CD4-positive, CD25-positive, alpha-beta regulatory T cell (primary cell): ENCODE measurements around the gene MADD. TPM values are rescaled to one million over a fixed set of nuclear protein-coding genes. Genes with fewer than 3 reads are reported as not detected.

ENCODE experiments used
- ATAC-seq, 2 donors: fragments of 150-1000 bp; cut with Tn5 transposase; one replicate each; pipeline ENCODE4 v1.10.0; 2021; ENCODE audit warnings: low read depth in 2 of 2, moderate number of reproducible peaks in 2 of 2, moderate library complexity in 1 of 2
- DNase-seq, 3 donors: peaks; one replicate each; pipeline versions ENCODE4 v3.0.0 to v3.0.0-alpha.2; 2012 to 2022; ENCODE audit warnings: mixed read lengths in 1 of 3
- H3K27ac ChIP-seq: one replicate; pipeline ENCODE4 v1.7.0; 2013; ENCODE audit warnings: mild to moderate bottlenecking, low read length; ENCODE audit not compliant: insufficient read depth, poor library complexity, severe bottlenecking
- H3K27me3 ChIP-seq: one replicate; pipeline ENCODE4 v1.7.0; 2013; ENCODE audit warnings: low read length; ENCODE audit not compliant: control insufficient read depth, insufficient read depth
- H3K36me3 ChIP-seq: one replicate; pipeline ENCODE4 v1.7.0; 2013; ENCODE audit warnings: mild to moderate bottlenecking, low read length, moderate library complexity; ENCODE audit not compliant: control insufficient read depth, insufficient read depth
- H3K4me1 ChIP-seq: 2 replicates; pipeline ENCODE4 v1.7.0; 2013; ENCODE audit warnings: mild to moderate bottlenecking, low read length; ENCODE audit not compliant: insufficient read depth, control insufficient read depth, poor library complexity, severe bottlenecking
- H3K4me3 ChIP-seq: one replicate; pipeline ENCODE4 v1.7.0; 2013; ENCODE audit warnings: low read depth, mild to moderate bottlenecking, low read length, moderate library complexity
- H3K9me3 ChIP-seq, 2 experiments: 1 replicate in 1 of 2; 2 replicates in 1 of 2; pipeline ENCODE4 v1.7.0; 2013; ENCODE audit warnings: low read length in 2 of 2, mild to moderate bottlenecking in 1 of 2, moderate library complexity in 1 of 2; ENCODE audit not compliant: control insufficient read depth in 2 of 2
- H3K27ac Mint-ChIP-seq, 3 donors: one replicate each; pipeline ENCODE4 v1.8.0; 2020 to 2022; ENCODE audit warnings: mild to moderate bottlenecking in 3 of 3, mixed read lengths in 3 of 3, moderate library complexity in 2 of 3
- H3K27me3 Mint-ChIP-seq: one replicate; pipeline ENCODE4 v1.8.0; 2022; ENCODE audit warnings: mild to moderate bottlenecking, mixed read lengths
- H3K36me3 Mint-ChIP-seq: one replicate; pipeline ENCODE4 v1.8.0; 2020; ENCODE audit warnings: mixed read lengths
- H3K4me1 Mint-ChIP-seq, 4 donors: one replicate each; pipeline ENCODE4 v1.8.0; 2020 to 2022; ENCODE audit warnings: mixed read lengths in 4 of 4, mild to moderate bottlenecking in 1 of 4
- H3K4me3 Mint-ChIP-seq, 4 donors: one replicate each; pipeline ENCODE4 v1.8.0; 2020 to 2022; ENCODE audit warnings: mild to moderate bottlenecking in 4 of 4, mixed read lengths in 4 of 4, moderate library complexity in 3 of 4
- H3K9me3 Mint-ChIP-seq, 7 donors: one replicate each; pipeline ENCODE4 v1.8.0; 2020 to 2022; ENCODE audit warnings: mixed read lengths in 7 of 7, mild to moderate bottlenecking in 3 of 7, moderate library complexity in 2 of 7
- polyA plus RNA-seq, 4 donors: library from polyadenylated mRNA; unstranded; fragments of 300-500 nt; fragmentation: Illumina TruSeq; gene quantifications; one replicate each; pipeline ENCODE4 v1.2.3, GENCODE V29; 2021
- total RNA-seq: library from RNA; stranded (reverse); gene quantifications from one replicate; pipeline ENCODE4 v1.2.3, GENCODE V29; 2022

The MADD gene
- total and polyA plus RNA-seq, 5 donors from 2014 or later, result 17.8 to 179 (median 25.5) TPM

- Mint-ChIP-seq H3K4me3 (peak overlapping the region in 1 of 4 donors; percentile 33), H3K4me1 (peaks cover 0 to 25% (median 9%) of the 10 kb centered on the region in 4 donors), H3K27ac (no peak overlapping the region), H3K9me3 (no peaks in the 10 kb centered on the region), H3K27me3 (peaks cover 3% of the 10 kb centered on the region), H3K36me3 (no peaks in the 10 kb centered on the region)
- Histone ChIP-seq H3K9me3 (no peaks in the 10 kb centered on the region), H3K27ac (no peak overlapping the region), H3K27me3 (no peaks in the 10 kb centered on the region), H3K4me3 (no peak overlapping the region), H3K4me1 (peaks cover 7% of the 10 kb centered on the region), H3K36me3 (no peaks in the 10 kb centered on the region)
- no peak for DNase-seq
- ATAC-seq, result no peak
Observed at GRCh38 chr11:47253660-47254059, 16.3 kb upstream of the MADD start.

DNA sequence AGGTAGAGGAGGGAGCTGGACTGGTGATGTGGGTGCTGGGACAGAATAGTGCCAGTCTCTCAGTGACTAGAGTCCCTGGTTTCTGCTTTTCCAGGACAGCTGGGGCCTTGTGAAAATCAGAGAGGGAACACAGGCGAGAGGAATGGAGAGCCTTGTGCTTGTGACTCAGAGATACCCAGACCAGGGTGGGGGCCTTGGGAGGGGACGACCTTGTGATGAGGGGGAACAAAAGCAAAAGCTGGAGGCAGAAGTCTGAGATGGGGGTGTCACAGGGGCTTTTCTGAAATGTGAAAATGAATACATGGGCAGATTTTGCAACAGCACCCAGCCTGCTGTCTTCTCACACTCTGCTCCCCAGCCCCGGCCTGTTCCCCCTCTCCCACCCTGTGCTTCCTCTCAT lies 15.5 kb upstream of the MADD start:
- H3K27me3 ChIP-seq, result no peaks in the 10 kb centered on the region
- no peak for DNase-seq
- Mint-ChIP-seq H3K36me3 (no peaks in the 10 kb centered on the region), H3K27me3 (no peaks in the 10 kb centered on the region), H3K4me3 (no peak overlapping the region), H3K4me1 (peaks cover 2 to 22% (median 8%) of the 10 kb centered on the region in 4 donors), H3K9me3 (no peaks in the 10 kb centered on the region), H3K27ac (peak overlapping the region in 1 of 3 donors; percentile 73)
- no peaks in the 10 kb centered on the region for H3K9me3 ChIP-seq
- H3K4me3 ChIP-seq, result no peak overlapping the region
- no peak for ATAC-seq
- H3K4me1 ChIP-seq, result peaks cover 3% of the 10 kb centered on the region
- no peak overlapping the region for H3K27ac ChIP-seq
- H3K36me3 ChIP-seq, result no peaks in the 10 kb centered on the region

DNA sequence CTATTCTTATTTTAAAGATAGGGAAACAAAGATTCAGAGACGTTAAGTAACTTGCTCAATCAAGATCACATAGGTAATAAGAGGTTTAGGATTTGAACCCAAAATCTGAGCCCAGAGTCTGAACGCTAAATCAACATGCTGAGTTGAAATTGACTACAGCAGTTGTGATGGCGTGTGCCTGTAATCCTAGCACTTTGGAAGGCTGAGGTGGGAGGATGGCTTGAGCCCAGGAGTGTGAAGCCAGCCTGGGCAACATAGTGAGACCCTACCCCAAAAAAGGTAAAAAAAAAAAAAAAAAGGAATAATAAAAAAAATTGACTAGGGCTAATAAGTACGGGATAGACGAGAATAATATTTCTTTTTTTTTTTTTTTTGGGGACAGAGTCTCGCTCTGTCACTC lies 13.6 kb upstream of the MADD start:
- ATAC-seq, result no peak
- H3K27me3 Mint-ChIP-seq, result no peaks in the 10 kb centered on the region
- H3K4me3 Mint-ChIP-seq, result no peak overlapping the region
- Histone ChIP-seq H3K4me1 (peaks cover 5% of the 10 kb centered on the region), H3K4me3 (no peak overlapping the region), H3K36me3 (no peaks in the 10 kb centered on the region), H3K27me3 (no peaks in the 10 kb centered on the region), H3K27ac (no peak overlapping the region), H3K9me3 (no peaks in the 10 kb centered on the region)
- H3K36me3 Mint-ChIP-seq, result no peaks in the 10 kb centered on the region
- H3K27ac Mint-ChIP-seq, result no peak overlapping the region
- H3K4me1 Mint-ChIP-seq, result peaks cover 3 to 20% (median 7%) of the 10 kb centered on the region in 4 donors
- H3K9me3 Mint-ChIP-seq, result no peaks in the 10 kb centered on the region
- DNase-seq, result no peak

DNA sequence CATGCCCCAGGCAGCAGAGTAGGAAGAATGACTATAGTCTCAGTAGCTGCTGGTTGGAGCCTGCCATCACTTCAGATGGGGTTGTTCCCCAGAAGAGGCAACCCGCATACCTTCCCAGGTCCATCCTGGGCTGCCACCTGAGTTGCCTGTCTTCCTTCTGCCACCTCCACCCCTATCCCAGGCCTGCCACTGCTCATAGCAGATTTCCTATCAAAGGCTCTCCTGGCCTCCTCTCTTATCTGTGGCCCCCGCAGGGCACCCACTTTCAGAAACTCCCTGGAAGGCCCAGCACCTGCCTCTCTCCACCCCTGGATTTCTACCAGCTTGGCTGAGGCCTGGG lies 12.8 kb upstream of the MADD start:
- Histone ChIP-seq H3K27me3 (no peaks in the 10 kb centered on the region), H3K4me3 (no peak overlapping the region), H3K27ac (no peak overlapping the region), H3K4me1 (peaks cover 5% of the 10 kb centered on the region), H3K9me3 (no peaks in the 10 kb centered on the region), H3K36me3 (no peaks in the 10 kb centered on the region)
- H3K27ac Mint-ChIP-seq, result no peak overlapping the region
- H3K4me3 Mint-ChIP-seq, result no peak overlapping the region
- no peaks in the 10 kb centered on the region for H3K36me3 Mint-ChIP-seq
- no peaks in the 10 kb centered on the region for H3K9me3 Mint-ChIP-seq
- peaks cover 3 to 20% (median 7%) of the 10 kb centered on the region in 4 donors for H3K4me1 Mint-ChIP-seq
- ATAC-seq, result no peak
- DNase-seq, result no peak
- H3K27me3 Mint-ChIP-seq, result no peaks in the 10 kb centered on the region

- H3K27me3 Mint-ChIP-seq, result no peaks in the 10 kb centered on the region
- peaks cover 3 to 20% (median 7%) of the 10 kb centered on the region in 4 donors for H3K4me1 Mint-ChIP-seq
- H3K9me3 Mint-ChIP-seq, result no peaks in the 10 kb centered on the region
- DNase-seq, result no peak
- H3K36me3 Mint-ChIP-seq, result no peaks in the 10 kb centered on the region
- Histone ChIP-seq H3K36me3 (no peaks in the 10 kb centered on the region), H3K27ac (no peak within 1 kb of the TSS), H3K4me1 (peaks cover 5% of the 10 kb centered on the region), H3K27me3 (no peaks in the 10 kb centered on the region), H3K9me3 (no peaks in the 10 kb centered on the region), H3K4me3 (no peak within 1 kb of the TSS)
- H3K27ac Mint-ChIP-seq, result peak within 1 kb of the TSS in 1 of 3 donors; percentile 62
- H3K4me3 Mint-ChIP-seq, result no peak within 1 kb of the TSS
- ATAC-seq, result peak in 1 of 2 donors; percentile 30
Observed at GRCh38 chr11:47257517-47258316, 12.2 kb upstream of the MADD start, which contains the start of gene NR1H3. NR1H3 (plus strand) TSS chr11:47257996; CDS start chr11:47259217, 1,221 bp downstream.

- peak overlapping the region in 1 of 3 donors; percentile 62 for H3K27ac Mint-ChIP-seq
- Histone ChIP-seq H3K4me1 (peaks cover 5% of the 10 kb centered on the region), H3K27me3 (no peaks in the 10 kb centered on the region), H3K4me3 (no peak overlapping the region), H3K9me3 (no peaks in the 10 kb centered on the region), H3K36me3 (no peaks in the 10 kb centered on the region), H3K27ac (no peak overlapping the region)
- ATAC-seq, result no peak
- H3K4me3 Mint-ChIP-seq, result no peak overlapping the region
- no peaks in the 10 kb centered on the region for H3K9me3 Mint-ChIP-seq
- peaks cover 3 to 20% (median 6%) of the 10 kb centered on the region in 4 donors for H3K4me1 Mint-ChIP-seq
- no peaks in the 10 kb centered on the region for H3K36me3 Mint-ChIP-seq
- DNase-seq, result no peak
- H3K27me3 Mint-ChIP-seq, result no peaks in the 10 kb centered on the region
Observed at GRCh38 chr11:47258317-47258902, 11.5 kb upstream of the MADD start.

GRCh38 chr11:47259232-47259977 lies 10.5 kb upstream of the MADD start:
- Mint-ChIP-seq H3K4me1 (peaks cover 3 to 22% (median 6%) of the 10 kb centered on the region in 4 donors), H3K9me3 (no peaks in the 10 kb centered on the region), H3K27me3 (no peaks in the 10 kb centered on the region), H3K4me3 (peak overlapping the region in 1 of 4 donors; percentile 70), H3K36me3 (no peaks in the 10 kb centered on the region), H3K27ac (no peak overlapping the region)
- no peak overlapping the region for H3K27ac ChIP-seq
- ATAC-seq (peak; percentile 68 to 73), DNase-seq (peak in 2 of 3 donors; percentile 17 to 52)
- H3K4me1 ChIP-seq, result peaks cover 5% of the 10 kb centered on the region
- no peaks in the 10 kb centered on the region for H3K27me3 ChIP-seq
- H3K4me3 ChIP-seq, result no peak overlapping the region
- H3K9me3 ChIP-seq, result no peaks in the 10 kb centered on the region
- no peaks in the 10 kb centered on the region for H3K36me3 ChIP-seq
